ENCODE data around the gene HSPB8. TPM values are rescaled to one million over a fixed set of nuclear protein-coding genes. Genes with fewer than 3 reads are reported as not detected.

Gene HSPB8
- total RNA-seq, 2 donors from 2014 or later: 1.4 to 30.8 TPM

GRCh38 chr12:119183942-119184695 lies 5.4 kb downstream of the HSPB8 start:
- H3K9ac ChIP-seq (ENCODE audit: low read depth in 2 of 2, low read length in 2 of 2): no peak overlapping the region
- DNase-seq: no peak
- no peak overlapping the region for H3K27ac ChIP-seq
- no peak overlapping the region for H3K4me3 ChIP-seq
- no peaks in the 10 kb centered on the region for H3K4me1 ChIP-seq
- intact Hi-C loops (cut with DNase I): no loop called here
- no peaks in the 10 kb centered on the region for H3K36me3 ChIP-seq
- no peaks in the 10 kb centered on the region for H3K9me3 ChIP-seq
- TF ChIP-seq CTCF (IDR thresholded peaks at IDR 0.05): no peak
- no peaks in the 10 kb centered on the region for H3K27me3 ChIP-seq

GRCh38 chr12:119195256-119195655 lies 16.5 kb downstream of the HSPB8 start:
- Histone ChIP-seq H3K9me3 (no peaks in the 10 kb centered on the region), H3K27ac (no peak overlapping the region), H3K4me3 (no peak overlapping the region), H3K27me3 (no peaks in the 10 kb centered on the region), H3K4me1 (no peaks in the 10 kb centered on the region), H3K9ac (ENCODE audit: low read depth in 2 of 2, low read length in 2 of 2) (no peak overlapping the region), H3K36me3 (no peaks in the 10 kb centered on the region)
- TF ChIP-seq CTCF (IDR thresholded peaks at IDR 0.05): no peak
- DNase-seq: no peak
- intact Hi-C loops (cut with DNase I): no loop called here

- no peak for TF ChIP-seq CTCF (IDR thresholded peaks at IDR 0.05)
- no peaks in the 10 kb centered on the region for H3K9me3 ChIP-seq
- no peaks in the 10 kb centered on the region for H3K36me3 ChIP-seq
- intact Hi-C loops (cut with DNase I): no loop called here
- no peaks in the 10 kb centered on the region for H3K27me3 ChIP-seq
- H3K27ac ChIP-seq: no peak overlapping the region
- DNase-seq: no peak
- no peak overlapping the region for H3K9ac ChIP-seq (ENCODE audit: low read depth in 2 of 2, low read length in 2 of 2)
- no peak overlapping the region for H3K4me3 ChIP-seq
- no peaks in the 10 kb centered on the region for H3K4me1 ChIP-seq
Measured at GRCh38 chr12:119198440-119198839, 19.7 kb downstream of the HSPB8 start.

- intact Hi-C loops (cut with DNase I): loop anchor here (10.0 kb wide), 1 partner anchor 214 kb away; no protein-coding TSS in a partner anchor
- no peak overlapping the region for H3K27ac ChIP-seq
- H3K4me1 ChIP-seq: no peaks in the 10 kb centered on the region
- no peaks in the 10 kb centered on the region for H3K27me3 ChIP-seq
- no peaks in the 10 kb centered on the region for H3K36me3 ChIP-seq
- H3K9ac ChIP-seq (ENCODE audit: low read depth in 2 of 2, low read length in 2 of 2): no peak overlapping the region
- no peak overlapping the region for H3K4me3 ChIP-seq
- no peak for TF ChIP-seq CTCF (IDR thresholded peaks at IDR 0.05)
- no peak for DNase-seq
- no peaks in the 10 kb centered on the region for H3K9me3 ChIP-seq
Measured at GRCh38 chr12:119200601-119201000, 21.9 kb downstream of the HSPB8 start.

GRCh38 chr12:119201789-119202543 lies 23.2 kb downstream of the HSPB8 start:
- Histone ChIP-seq H3K36me3 (no peaks in the 10 kb centered on the region), H3K4me3 (no peak overlapping the region), H3K9me3 (no peaks in the 10 kb centered on the region), H3K4me1 (no peaks in the 10 kb centered on the region), H3K27ac (no peak overlapping the region), H3K27me3 (no peaks in the 10 kb centered on the region), H3K9ac (ENCODE audit: low read depth in 2 of 2, low read length in 2 of 2) (no peak overlapping the region)
- no peak for TF ChIP-seq CTCF (IDR thresholded peaks at IDR 0.05)
- no peak for DNase-seq
- intact Hi-C loops (cut with DNase I): loop anchor here (10.0 kb wide), 1 partner anchor 213 kb away; no protein-coding TSS in a partner anchor
